Suprapubic skin (tissue), 4 donors: ENCODE data around the gene GLYR1. TPM values are rescaled to one million over a fixed set of nuclear protein-coding genes. Genes with fewer than 3 reads are reported as not detected.

Source experiments
- DNase-seq, 2 donors: peaks; one replicate each; pipeline ENCODE4 v3.0.0-alpha.2; 2019; ENCODE audit warnings: low spot score in 2 of 2
- H3K27ac ChIP-seq: fragments of 200-600 bp; sonication (generic); one replicate; pipeline ENCODE4 v1.5.1; 2019
- H3K27me3 ChIP-seq: fragments of 200-600 bp; sonication (generic); one replicate; pipeline ENCODE4 v1.5.1; 2019
- H3K36me3 ChIP-seq: fragments of 200-600 bp; sonication (generic); one replicate; pipeline ENCODE4 v1.5.1; 2019
- H3K4me1 ChIP-seq: fragments of 200-600 bp; sonication (generic); one replicate; pipeline ENCODE4 v1.5.1; 2019
- H3K4me3 ChIP-seq: fragments of 200-600 bp; sonication (generic); one replicate; pipeline ENCODE4 v1.5.1; 2019; ENCODE audit warnings: mild to moderate bottlenecking
- H3K9me3 ChIP-seq: fragments of 200-600 bp; sonication (generic); one replicate; pipeline ENCODE4 v1.5.1; 2019
- EP300 ChIP-seq: sonication (generic); formaldehyde crosslinking; IDR thresholded peaks from one replicate; pipeline ENCODE4 v1.6.1; 2017; ENCODE audit warnings: antibody characterized with exemption
- POLR2A ChIP-seq, 2 donors: fragments of 450-650 bp; IDR thresholded peaks; one replicate each; pipeline ENCODE4 v1.6.1; 2017; ENCODE audit warnings: antibody characterized with exemption in 2 of 2, mild to moderate bottlenecking in 2 of 2, moderate library complexity in 2 of 2
- POLR2AphosphoS5 ChIP-seq, 3 donors: sonication (generic); formaldehyde crosslinking; IDR thresholded peaks; one replicate each; pipeline ENCODE4 v1.6.1; 2017; ENCODE audit warnings: antibody characterized with exemption in 3 of 3
- WGBS: methylation state at CpG from one replicate; pipeline ENCODE4 v1.1.5; 2018; 5-methylcytosine and 5-hydroxymethylcytosine counted together
- total RNA-seq, 4 donors: library from RNA; depleted of rRNA; stranded (reverse); fragments of >200 nt; gene quantifications; one replicate each; pipeline ENCODE4 v1.1.0, GENCODE V29; 2016
- TF ChIP-seq, protein P1 (sequence below), 2 donors: fragments of 200-600 bp in 1 of 2; fragments of 450-650 bp in 1 of 2; sonication (generic) in 1 of 2; IDR thresholded peaks; one replicate each; pipeline ENCODE4 v1.5.1; 2016 to 2019; ENCODE audit warnings: antibody characterized with exemption in 2 of 2, mild to moderate bottlenecking in 1 of 2, moderate library complexity in 1 of 2

Gene GLYR1
- total RNA-seq, 4 donors from 2014 or later = 42.2 to 76.0 (median 50.7) TPM

DNA sequence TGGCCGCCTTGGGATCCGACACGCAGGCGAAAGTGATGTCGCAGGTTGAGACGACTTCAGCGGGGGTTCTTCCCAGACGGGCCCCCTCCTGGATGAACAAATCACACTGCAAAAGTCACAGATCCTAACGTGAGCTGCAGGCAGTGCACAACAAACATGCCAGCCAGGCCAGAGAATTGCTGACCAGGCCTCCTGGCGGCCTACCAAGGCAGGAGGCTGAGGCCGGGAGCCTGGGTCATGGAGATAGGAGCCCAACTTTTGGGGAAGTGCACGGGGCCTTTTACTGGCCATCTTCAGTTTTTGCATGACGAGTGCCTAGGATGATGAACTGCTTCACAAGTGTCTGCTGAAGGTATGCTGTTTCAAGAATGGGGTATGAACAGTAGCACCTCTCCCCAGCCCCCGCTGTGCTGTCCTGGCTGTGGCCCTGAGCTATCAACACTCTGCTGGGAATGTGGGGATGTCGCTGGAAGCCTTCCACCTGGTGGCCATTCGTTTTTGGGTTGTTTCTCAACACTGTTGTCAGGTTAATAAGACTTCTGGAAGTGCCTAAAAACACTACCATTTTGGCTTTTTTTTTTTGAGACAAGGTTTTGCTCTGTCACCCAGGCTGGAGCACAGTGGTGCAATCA lies 32.4 kb downstream of the GLYR1 start:
- DNase-seq = no peak
- Histone ChIP-seq H3K27ac (no peak overlapping the region), H3K4me1 (no peaks in the 10 kb centered on the region), H3K36me3 (peaks cover 91% of the 10 kb centered on the region), H3K4me3 (no peak overlapping the region), H3K9me3 (no peaks in the 10 kb centered on the region), H3K27me3 (no peaks in the 10 kb centered on the region)
- no peak for TF ChIP-seq POLR2AphosphoS5 (IDR thresholded peaks at IDR 0.05)
- no peak for TF ChIP-seq EP300
- TF ChIP-seq, protein P1, sequence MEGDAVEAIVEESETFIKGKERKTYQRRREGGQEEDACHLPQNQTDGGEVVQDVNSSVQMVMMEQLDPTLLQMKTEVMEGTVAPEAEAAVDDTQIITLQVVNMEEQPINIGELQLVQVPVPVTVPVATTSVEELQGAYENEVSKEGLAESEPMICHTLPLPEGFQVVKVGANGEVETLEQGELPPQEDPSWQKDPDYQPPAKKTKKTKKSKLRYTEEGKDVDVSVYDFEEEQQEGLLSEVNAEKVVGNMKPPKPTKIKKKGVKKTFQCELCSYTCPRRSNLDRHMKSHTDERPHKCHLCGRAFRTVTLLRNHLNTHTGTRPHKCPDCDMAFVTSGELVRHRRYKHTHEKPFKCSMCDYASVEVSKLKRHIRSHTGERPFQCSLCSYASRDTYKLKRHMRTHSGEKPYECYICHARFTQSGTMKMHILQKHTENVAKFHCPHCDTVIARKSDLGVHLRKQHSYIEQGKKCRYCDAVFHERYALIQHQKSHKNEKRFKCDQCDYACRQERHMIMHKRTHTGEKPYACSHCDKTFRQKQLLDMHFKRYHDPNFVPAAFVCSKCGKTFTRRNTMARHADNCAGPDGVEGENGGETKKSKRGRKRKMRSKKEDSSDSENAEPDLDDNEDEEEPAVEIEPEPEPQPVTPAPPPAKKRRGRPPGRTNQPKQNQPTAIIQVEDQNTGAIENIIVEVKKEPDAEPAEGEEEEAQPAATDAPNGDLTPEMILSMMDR (IDR thresholded peaks at IDR 0.05) = no peak
- TF ChIP-seq POLR2A (IDR thresholded peaks at IDR 0.05) = no peak
- 87% methylated on average over 13 of the region's 16 CpGs for WGBS

GRCh38 chr16:4814046-4814445 lies 33.0 kb downstream of the GLYR1 start:
- peaks cover 91% of the 10 kb centered on the region for H3K36me3 ChIP-seq
- no peak for TF ChIP-seq POLR2A (IDR thresholded peaks at IDR 0.05)
- no peak for TF ChIP-seq POLR2AphosphoS5 (IDR thresholded peaks at IDR 0.05)
- TF ChIP-seq, protein P1 (IDR thresholded peaks at IDR 0.05) = no peak
- no peak for TF ChIP-seq EP300
- no peaks in the 10 kb centered on the region for H3K4me1 ChIP-seq
- no peaks in the 10 kb centered on the region for H3K9me3 ChIP-seq
- H3K4me3 ChIP-seq = no peak overlapping the region
- no peak for DNase-seq
- no peak overlapping the region for H3K27ac ChIP-seq
- no peaks in the 10 kb centered on the region for H3K27me3 ChIP-seq

GRCh38 chr16:4813251-4814003 lies 33.7 kb downstream of the GLYR1 start:
- no peak for DNase-seq
- Histone ChIP-seq H3K4me3 (no peak overlapping the region), H3K9me3 (no peaks in the 10 kb centered on the region), H3K27ac (no peak overlapping the region), H3K4me1 (no peaks in the 10 kb centered on the region), H3K27me3 (no peaks in the 10 kb centered on the region), H3K36me3 (peaks cover 93% of the 10 kb centered on the region)
- 93% methylated on average over 13 of the region's 16 CpGs for WGBS
- TF ChIP-seq POLR2AphosphoS5 (IDR thresholded peaks at IDR 0.05) (no peak), EP300 (no peak), POLR2A (IDR thresholded peaks at IDR 0.05) (no peak)
- TF ChIP-seq, protein P1 (IDR thresholded peaks at IDR 0.05) = no peak

DNA sequence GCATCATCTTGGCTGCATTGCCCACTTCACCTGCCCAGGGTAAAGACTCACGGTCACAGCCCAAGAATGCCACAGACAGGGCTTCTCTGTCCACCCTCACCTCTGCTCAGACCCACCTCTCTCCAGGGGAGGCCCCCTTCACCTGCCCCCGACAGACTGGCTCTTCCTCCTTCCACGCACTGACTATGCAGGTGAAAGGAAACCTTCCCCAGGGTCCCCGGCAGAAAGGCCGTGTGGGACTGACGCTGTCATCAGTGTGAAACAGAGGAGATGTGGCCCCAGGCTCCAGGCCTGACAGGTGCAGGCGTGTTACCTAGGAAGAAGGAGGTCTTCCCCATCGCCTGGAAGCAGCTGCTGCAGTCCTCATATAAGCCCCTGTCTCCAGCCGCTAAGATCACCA lies 35.3 kb downstream of the GLYR1 start:
- no peaks in the 10 kb centered on the region for H3K9me3 ChIP-seq
- H3K27me3 ChIP-seq = no peaks in the 10 kb centered on the region
- no peak overlapping the region for H3K4me3 ChIP-seq
- no peak overlapping the region for H3K27ac ChIP-seq
- no peak for DNase-seq
- TF ChIP-seq POLR2A (IDR thresholded peaks at IDR 0.05) (no peak), POLR2AphosphoS5 (IDR thresholded peaks at IDR 0.05) (no peak), EP300 (no peak)
- TF ChIP-seq, protein P1 (IDR thresholded peaks at IDR 0.05) = no peak
- WGBS = 93% methylated on average over 5 of the region's 9 CpGs
- peaks cover 90% of the 10 kb centered on the region for H3K36me3 ChIP-seq
- no peaks in the 10 kb centered on the region for H3K4me1 ChIP-seq

DNA sequence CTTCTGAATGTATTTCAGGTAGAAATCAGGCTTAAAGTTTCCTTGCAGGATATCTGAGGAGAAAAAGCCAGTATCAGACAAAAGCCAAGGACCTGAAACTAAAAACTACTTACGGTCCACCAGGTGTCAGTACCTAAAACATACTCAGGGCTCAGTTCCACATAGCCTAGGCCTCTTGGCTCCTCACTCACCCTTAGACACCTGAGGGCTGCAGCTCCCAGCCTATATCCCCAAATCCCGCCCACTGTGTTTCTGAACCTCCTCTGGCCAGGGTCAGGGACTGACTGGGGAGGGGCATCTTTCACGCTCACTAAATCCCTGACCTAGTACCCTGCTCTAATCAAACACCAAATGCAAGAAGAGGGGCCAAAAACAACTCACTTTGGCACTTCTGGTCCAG lies 35.8 kb downstream of the GLYR1 start:
- DNase-seq = no peak
- no peaks in the 10 kb centered on the region for H3K27me3 ChIP-seq
- H3K4me3 ChIP-seq = no peak overlapping the region
- TF ChIP-seq POLR2AphosphoS5 (IDR thresholded peaks at IDR 0.05) (no peak), EP300 (no peak), POLR2A (IDR thresholded peaks at IDR 0.05) (no peak)
- TF ChIP-seq, protein P1 (IDR thresholded peaks at IDR 0.05) = no peak
- H3K4me1 ChIP-seq = no peaks in the 10 kb centered on the region
- H3K36me3 ChIP-seq = peaks cover 89% of the 10 kb centered on the region
- no peak overlapping the region for H3K27ac ChIP-seq
- 90% methylated on average over 3 of the region's 3 CpGs for WGBS
- no peaks in the 10 kb centered on the region for H3K9me3 ChIP-seq
